HG02840 (cell line): Measurements from ENCODE around the gene KCNMA1.
"Not testable (repeated sequence)": the region's sequence is repeated elsewhere in the genome, so short reads cannot be mapped to it uniquely, and the experiment has no call there.

Experiments
- ATAC-seq: cut with Tn5 transposase; IDR thresholded peaks from one replicate; pipeline ENCODE4 v1.9.1; 2021; ENCODE audit warnings: mild to moderate bottlenecking, moderate library complexity, moderate number of reproducible peaks; ENCODE audit not compliant: unreplicated experiment, low FRiP score

The KCNMA1 gene

DNA sequence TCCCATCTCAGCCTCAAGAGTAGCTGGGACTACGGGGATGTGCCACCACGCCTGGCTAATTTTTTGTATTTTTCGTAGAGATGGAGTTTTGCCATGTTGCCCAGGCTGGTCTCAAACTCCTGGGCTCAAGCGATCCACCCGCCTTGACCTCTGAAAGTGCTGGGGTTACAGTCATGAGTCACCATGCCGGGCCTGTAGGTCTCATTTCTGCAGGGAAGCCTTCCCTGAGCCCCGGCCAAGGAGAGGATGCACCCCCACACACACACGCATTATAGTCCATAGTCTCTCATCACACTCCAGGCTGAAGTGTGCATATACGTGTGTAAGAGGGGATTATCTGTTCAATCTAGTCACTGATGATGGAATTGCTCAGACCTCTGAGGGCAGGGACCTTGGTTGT, 29.3 kb downstream of the KCNMA1 start:
- ATAC-seq, result no peak

DNA sequence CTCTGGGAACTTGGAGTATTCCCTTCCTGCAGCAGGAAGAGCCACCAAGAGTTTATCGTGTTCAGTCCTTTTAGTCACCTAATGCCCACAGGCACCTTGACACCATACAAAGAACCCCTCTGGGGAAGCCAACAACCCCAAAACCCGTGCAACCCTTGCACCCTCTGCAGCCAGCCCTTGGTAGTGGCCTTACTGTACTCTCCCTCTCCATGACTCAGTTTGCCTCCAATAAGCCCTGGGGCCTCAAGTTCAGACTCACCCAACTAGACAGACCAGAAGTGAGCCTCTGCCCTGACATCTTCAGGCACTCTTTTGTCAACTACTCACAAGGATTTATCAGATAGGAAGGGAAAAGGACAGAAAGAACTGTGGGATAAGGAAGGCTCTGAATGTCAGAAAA, 30.9 kb downstream of the KCNMA1 start:
- ATAC-seq, result no peak

DNA sequence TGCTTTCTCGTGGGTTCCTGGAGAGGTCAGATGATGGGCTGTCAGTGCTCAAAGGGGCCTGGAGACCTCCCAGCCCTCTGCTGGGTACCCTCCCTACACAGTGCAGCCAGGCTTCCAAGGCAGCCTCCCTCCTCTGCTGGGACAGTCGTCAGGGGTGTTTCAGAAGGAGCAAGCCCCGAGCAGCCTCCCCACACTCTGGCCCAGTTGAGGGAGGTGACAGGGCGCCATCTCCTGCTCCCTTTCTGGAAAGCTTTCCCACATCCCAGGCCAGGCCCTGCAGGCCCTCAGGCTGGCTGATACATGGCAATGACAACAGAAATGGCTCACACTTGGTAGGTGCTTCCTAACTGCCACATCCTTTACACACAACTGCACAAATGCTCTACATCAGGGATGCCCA, 32.1 kb downstream of the KCNMA1 start:
- no peak for ATAC-seq

DNA sequence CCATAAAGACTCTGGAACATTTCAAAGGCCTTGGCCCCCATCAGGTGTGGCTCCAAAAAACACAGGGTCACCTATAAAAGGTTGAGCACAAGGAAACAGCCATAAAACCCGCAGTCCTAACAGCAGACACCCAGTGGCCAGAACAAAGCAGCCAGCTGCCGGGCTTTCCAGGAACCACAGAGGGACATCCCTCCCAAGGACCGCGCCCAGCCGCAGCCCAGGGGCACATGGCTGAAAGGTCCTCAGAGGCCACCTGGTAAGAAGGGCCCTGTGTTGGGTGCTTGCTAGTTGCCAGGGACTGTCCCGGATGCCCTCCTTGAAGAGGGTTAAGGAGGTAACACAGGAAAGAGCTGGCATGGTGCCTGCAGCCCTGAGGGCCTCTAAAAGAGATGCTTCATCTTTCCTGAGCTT, 32.7 kb downstream of the KCNMA1 start:
- ATAC-seq, result no peak

DNA sequence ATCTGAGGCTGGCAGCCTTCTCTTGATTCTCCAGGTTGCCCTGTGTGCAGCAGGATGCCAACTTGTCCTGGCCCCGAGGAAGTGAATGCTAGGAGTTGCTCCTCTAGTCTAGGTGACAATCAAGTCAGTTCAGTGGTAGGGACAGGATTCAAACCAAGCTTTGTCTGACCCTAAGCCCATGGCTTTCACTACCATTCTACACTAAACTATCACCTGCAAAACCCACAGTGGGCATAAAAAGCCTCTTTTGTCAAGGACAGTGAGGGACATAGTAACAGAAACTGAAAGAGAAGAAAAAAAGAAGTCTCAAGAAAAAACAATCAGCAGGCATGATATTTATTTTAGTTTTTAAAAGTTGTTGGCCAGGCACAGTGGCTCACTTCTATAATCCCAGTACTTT, 33.5 kb downstream of the KCNMA1 start:
- no peak for ATAC-seq

DNA sequence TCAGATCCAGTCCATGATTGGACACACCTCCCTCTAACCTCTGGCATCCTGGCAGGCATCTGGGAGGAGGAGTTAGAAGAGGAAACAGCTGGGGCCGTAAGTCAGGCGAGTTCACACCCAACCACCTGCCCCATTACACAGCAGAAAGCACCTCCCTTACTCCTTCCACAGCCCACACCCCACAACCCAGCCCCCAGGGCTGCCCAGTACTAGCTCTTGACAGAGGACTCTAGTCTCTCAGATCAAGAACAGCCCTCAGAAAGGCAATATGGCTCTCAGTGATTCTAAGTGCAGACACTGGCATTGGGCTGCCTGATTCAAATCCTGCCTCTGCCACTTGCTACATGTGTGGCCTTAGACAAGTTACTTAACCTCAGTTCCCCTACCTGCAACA, 34.1 kb downstream of the KCNMA1 start:
- no peak for ATAC-seq

DNA sequence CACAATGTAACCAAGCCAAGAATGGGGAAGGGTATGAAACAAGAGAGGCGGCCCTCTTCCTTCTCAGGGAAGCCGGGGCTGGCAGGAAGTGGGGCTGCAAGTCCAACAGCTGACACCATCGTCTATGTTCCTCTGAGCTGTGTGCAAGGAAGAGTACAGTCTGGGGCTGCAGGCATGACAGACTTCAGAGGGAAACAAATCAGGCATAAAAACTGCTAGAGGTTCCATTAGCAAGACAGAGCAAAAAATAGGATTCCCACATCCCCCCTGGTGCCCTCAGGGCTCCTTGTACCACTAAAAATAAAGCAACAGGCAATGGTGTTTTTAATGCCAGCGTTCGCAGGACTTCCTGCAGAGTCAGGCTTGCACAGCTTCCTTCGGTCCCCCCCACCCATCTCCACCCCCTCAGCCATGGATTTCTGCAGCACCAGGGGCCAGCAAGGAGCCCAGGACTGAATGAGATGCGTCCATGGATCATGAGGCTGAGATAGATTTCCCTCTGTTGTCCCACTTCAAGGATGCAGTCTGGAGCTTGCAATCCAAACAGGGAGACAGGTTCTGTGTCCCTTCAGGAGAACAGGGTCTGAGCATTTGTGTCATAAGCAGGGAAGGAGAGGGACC, 34.6 kb downstream of the KCNMA1 start:
- ATAC-seq, result no peak

DNA sequence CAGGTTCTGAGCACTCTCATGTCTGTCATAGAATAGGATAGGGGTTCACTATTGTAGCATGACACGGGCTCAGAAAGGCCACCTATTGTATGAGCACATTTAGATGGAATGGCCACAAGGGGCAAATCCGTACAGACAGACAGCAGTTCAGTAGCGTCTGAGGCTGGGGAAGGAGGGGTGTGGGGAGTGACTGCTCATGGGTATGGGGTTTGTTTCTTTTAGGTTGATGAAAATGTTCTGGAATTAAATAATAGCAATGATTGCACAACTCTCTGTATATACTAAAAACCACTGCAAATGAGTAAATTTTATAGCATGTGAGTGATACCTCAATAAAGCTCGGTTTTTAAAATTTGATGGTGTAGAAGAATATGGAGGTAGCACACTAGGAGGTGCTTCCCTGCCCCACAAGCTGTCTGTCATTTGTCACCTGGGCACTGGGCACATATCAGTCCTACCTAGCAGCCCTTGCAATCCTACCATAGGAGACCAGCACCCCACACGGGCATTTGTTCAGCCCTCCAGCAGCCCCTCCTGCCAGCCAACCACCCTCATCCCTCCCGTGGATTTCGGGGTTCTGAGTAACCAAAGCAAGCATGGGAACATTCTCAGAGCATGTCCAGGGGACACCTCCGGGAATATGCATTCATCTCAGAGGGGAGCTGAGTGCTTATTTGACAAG, 35.2 kb downstream of the KCNMA1 start:
- no peak for ATAC-seq

DNA sequence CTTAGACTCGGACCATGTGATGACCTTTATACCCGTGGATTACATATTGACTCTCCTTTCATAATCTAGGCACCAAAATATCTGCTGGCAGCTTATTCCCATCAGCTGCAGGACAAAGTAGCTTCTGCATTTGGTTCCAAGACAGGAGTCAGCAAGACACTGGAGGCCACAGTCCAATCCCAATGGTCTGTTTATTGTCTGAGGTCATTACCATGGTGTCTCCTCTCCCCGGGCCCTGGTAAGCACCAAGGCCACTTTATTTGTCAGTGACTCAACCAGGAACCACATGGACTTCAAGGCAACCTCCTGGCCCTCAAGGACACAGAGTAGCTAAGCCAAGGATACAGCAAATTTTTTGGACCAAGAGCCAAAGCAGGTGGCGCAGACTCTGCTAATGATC, 36.1 kb downstream of the KCNMA1 start:
- no peak for ATAC-seq

DNA sequence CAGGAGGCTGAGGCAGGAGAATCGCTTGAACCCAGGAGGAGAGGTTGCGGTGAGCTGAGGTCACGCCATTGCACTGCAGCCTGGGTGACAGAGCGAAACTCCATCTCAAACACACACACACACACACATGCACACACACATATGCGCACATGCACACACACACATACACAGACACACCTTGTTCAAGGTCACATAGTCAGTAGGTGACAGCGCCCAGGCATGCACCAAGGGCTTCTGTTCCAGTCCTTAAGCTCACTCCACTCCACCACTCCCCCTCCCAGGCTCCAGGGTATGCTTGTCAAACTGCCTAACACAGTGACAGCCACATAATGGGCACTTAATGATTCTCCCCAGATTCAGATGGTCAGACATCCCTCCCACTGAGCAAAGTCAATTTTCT, 37.0 kb downstream of the KCNMA1 start:
- ATAC-seq, result no peak

DNA sequence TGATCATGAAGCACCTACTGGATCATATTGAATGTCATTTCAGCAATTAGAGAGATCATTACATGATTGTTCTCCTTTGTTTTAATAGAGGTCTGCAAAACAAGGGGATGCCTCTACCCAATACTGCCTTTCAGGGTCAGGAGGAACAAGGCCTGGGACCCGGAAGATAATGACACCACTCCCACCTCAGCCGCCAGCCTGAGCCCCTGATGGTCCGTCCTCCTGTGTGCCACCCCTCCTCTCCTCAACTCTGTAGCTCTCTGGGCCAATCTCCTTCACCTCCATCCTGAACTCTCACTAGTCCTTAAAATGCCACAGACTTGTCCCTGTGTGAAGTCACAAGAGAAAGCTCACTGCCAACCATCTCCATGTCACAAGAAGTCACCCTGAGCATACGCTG, 38.0 kb downstream of the KCNMA1 start:
- no peak for ATAC-seq

DNA sequence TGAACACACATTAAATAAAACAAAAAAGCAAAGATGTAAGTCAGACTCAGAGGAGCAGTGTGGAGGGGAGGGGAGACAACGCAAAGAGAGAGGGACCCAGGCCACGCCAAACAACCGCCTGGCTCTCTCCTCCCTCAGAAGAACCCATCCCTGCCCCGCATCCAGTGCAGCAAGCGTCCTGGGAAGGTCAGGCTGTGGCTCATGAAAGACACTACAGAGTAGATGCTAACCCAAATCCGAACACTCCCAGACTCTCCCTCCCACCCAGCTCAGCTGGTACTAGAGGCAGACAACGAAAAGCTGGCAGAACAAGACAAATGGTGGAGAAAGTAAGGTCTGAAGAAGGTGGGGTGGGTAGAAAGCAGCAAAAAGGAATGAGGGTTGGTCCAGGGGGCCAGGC, 39.0 kb downstream of the KCNMA1 start:
- ATAC-seq, result no peak

DNA sequence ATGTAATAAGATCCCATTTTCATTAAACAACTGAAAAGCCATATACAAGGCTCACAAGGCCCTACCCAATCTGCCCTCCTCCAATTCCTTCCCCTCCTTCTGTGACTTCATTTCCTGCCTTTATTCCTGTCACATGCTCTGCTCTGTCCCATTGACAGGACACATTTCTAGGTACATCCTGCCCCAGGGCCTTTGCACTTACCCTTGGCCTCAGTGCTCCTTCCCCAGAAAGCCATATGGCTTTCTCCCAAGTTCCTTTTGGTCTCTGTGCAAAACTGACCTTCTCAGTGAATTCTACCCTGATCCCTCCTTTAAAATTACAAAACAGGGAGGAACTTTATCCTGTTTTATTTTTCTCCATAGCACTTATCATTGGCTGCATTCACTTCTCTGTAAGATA, 40.0 kb downstream of the KCNMA1 start:
- no peak for ATAC-seq

DNA sequence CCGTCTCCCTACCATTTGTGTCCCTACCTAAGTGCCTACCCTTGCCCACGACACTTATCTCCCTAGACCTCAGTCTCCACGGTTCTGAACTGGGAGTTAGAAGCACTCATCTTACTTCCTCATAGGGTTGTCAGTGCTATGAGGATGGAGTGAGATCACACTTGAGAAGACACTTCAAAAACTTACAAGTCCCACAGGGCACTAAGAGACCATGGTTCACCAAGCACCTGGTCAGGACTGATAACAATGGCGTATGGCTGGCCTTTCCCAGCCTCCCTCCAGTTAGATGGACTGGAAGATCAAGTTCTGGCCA, 43.2 kb downstream of the KCNMA1 start:
- ATAC-seq, result no peak

DNA sequence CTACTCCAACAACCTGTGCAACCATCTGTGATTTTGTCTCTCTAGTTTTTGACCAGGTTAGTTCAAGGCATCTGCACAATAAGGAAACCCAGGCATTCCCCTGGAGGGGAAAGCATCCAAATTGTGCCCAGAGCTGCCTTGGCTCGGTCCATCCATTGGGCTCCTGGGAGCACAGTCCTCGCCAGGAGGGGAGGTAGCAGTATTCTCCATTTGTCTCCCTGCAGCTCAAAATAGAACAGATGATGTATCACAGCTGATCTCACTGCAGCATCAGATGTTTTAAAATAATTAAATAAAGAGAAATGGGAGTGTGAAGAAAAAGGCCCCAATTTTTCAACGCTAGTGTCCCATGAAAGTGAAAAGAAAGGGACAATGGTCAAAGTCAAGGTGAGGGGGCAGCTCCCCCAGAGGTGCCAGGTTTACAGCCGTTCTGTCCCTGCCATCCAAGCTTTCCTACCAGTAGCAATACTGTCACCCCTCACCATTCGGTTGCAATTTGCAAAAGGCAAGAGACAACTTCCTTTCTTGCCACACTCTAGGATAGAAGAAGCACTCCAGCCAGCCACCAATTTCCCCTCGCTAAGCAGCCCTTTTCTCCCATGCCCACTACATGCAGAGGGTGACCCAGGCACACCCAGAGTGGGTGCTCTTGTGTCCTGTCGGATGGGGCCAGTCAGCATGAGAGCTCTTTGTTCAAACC, 43.7 kb downstream of the KCNMA1 start:
- ATAC-seq, result no peak

DNA sequence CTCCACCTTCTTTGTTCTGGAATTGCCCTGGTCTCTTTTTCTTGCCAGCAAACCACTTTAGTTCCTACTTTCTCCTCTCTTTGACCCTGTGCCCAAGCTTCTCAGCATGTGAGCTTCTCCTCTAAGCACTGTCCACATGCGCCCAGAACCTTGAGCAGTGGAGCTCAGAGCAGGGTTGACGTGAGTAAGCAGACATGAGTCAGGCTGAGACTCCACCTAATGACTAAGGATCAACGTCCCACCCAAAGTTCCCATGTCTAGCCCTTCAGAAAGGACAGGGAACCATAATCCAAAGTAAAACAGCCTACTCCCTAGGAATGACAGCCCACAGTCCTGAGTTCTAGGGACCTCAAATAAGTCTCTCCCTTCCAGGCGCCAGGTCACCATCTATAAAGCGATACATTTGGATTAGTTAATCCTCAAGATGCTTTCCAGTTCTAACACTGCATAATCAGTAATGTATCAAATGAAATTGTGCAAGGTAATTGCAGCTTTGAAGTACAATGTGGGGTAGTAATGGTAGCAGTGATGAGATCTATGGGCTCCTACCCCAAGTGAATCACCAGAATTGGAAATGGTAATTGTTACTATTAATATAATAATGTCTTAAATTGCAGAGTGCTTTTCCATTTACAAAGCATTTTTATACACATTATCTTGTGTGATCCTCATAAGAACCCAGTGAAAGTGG, 44.5 kb downstream of the KCNMA1 start:
- no peak for ATAC-seq

DNA sequence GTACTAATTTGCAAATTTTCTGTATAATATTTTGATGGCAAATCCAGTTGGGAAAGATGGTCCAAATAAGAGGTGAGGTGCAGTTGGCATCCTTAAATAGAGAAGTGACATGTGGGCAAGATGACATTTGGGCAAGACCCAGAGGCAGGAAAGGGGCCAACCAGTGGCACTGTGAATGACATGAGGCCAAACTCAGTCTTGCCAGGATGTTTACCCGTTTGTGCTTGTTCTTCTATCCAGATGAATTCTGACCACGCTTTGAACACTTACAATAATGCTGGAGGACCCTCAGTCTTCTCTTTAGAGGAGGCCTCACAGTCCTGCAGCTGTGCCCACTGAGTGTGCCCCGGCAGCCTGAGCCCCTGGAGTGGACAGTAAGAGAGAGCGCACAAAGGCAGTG, 45.1 kb downstream of the KCNMA1 start:
- no peak for ATAC-seq

DNA sequence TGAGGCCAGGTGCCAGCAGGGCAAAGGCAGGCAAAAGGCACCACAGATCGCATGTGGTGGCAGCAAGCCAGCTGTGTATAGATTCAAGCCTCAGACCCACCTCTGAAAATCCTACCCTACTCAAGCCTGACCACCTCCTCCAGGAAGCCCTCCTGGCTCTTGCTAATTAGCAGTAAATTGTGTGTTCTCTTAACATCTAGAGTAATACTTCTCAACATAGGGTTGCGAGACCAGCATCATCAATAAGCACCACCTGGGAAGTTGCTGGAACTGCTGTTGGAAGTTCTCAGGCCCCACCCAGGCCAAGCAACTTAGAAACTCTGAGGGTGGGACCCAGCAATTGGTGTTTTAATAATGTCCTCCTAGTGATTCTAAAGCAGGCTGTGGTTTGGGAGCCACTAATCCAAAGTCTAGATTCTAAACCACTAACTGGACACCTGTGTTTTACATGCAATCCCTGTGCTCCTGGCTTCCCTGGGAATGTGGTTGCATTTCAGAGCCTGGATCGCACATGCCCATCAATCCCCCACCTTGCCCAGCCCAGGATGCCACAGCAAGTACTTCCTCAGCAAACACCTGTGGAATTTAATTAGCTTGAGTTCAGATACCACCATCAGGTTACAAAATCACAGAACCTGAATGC, 46.2 kb downstream of the KCNMA1 start:
- no peak for ATAC-seq

DNA sequence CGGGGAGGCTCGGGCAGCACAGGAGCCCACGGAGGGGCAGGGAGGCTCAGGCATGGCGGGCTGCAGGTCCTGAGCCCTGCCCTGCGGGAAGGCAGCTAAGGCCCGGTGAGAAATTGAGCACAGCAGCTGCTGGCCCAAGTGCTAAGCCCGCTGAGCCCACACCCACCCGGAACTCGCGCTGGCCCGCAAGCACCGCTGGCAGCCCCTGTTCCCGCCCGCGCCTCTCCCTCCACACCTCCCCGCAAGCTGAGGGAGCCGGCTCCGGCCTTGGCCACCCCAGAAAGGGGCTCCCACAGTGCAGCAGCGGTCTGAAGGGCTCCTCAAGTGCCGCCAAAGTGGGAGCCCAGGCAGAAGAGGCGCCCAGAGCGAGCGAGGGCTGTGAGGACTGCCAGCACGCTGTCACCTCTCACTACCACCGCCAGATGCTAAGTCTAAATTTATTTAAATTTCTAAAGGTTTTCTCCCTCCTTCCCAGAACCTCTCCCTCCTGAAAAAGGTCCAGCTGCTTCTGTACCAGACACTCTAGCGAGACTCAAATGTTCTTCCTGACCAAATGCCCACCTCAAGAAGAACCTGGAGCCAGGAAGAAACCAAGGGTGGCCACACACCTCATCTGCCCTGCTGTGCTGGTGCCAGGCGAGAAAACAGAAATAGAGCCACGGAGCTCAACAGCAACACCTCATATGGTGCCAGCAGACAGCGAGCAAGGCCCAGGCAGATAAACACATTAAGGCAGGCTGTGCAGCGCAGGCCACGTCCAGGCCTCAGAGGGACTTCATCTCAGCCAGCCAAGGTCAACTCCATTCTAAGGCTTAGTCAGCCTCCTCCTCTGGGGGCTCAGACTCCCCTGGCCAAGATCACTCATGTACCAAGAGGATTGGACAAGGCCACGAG, 47.0 kb downstream of the KCNMA1 start:
- ATAC-seq, result no peak

DNA sequence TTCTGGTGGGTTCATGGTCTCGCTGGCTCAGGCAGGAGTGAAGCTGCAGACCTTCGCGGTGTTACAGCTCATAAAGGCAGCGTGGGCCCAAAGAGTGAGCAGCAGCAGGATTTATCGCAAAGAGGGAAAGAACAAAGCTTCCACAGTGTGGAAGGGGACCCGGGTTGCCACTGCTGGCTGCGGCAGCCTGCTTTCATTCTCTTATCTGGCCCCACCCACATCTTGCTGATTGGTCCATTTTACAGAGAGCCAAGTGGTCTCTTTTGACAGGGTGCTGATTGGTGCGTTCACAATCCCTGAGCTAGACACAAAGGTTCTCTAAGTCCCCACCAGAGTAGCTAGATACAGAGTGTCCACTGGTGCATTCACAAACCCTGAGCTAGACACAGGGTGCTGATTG, 47.9 kb downstream of the KCNMA1 start:
- ATAC-seq, result not testable (repeated sequence)
